DND-41 (cell line): Measurements from ENCODE around the gene DOCK3.
"Not testable (repeated sequence)": the region's sequence is repeated elsewhere in the genome, so short reads cannot be mapped to it uniquely, and the experiment has no call there.

Source experiments
- ATAC-seq: fragments of 200-7000 bp; cut with Tn5 transposase; 3 replicates; pipeline ENCODE4 v1.9.1; 2021; ENCODE audit warnings: low read depth; ENCODE audit not compliant: insufficient read depth
- DNase-seq: peaks from one replicate; pipeline ENCODE4 v3.0.0-alpha.2; 2020
- H2AFZ ChIP-seq: 2 replicates; pipeline ENCODE4 v1.6.0; 2012; ENCODE audit warnings: low read depth, low read length
- H3K27ac ChIP-seq: 2 replicates; pipeline ENCODE4 v1.5.1; 2012; ENCODE audit warnings: low read length, inconsistent platforms
- H3K27me3 ChIP-seq: fragments of 200-600 bp; sonication (generic); 2 replicates; pipeline ENCODE4 v1.6.0; 2012; ENCODE audit warnings: low read length, mild to moderate bottlenecking, inconsistent platforms; ENCODE audit not compliant: insufficient read depth, poor library complexity
- H3K36me3 ChIP-seq: 2 replicates; pipeline ENCODE4 v1.5.1; 2012; ENCODE audit warnings: low read length, inconsistent platforms; ENCODE audit not compliant: insufficient read depth
- H3K4me1 ChIP-seq: 2 replicates; pipeline ENCODE4 v1.5.1; 2012; ENCODE audit warnings: mild to moderate bottlenecking, low read length; ENCODE audit not compliant: insufficient read depth
- H3K4me2 ChIP-seq: 2 replicates; pipeline ENCODE4 v1.6.0; 2012; ENCODE audit warnings: mild to moderate bottlenecking, moderate library complexity, low read length, inconsistent platforms; ENCODE audit not compliant: insufficient read depth
- H3K4me3 ChIP-seq, 2 experiments: fragments of 200-600 bp in 1 of 2; shearing (Covaris generic) in 1 of 2; 2 replicates each; pipeline ENCODE4 v1.5.1; 2012 to 2016; ENCODE audit warnings: inconsistent platforms in 2 of 2, low read length in 2 of 2, mild to moderate bottlenecking in 2 of 2, low read depth in 1 of 2, moderate library complexity in 1 of 2
- H3K79me2 ChIP-seq: 2 replicates; pipeline ENCODE4 v1.6.0; 2012; ENCODE audit warnings: low read length, inconsistent platforms; ENCODE audit not compliant: insufficient read depth
- H3K9ac ChIP-seq: 2 replicates; pipeline ENCODE4 v1.6.0; 2012; ENCODE audit warnings: low read depth, mild to moderate bottlenecking, inconsistent platforms, low read length, moderate library complexity
- H3K9me3 ChIP-seq: 2 replicates; pipeline ENCODE4 v1.5.1; 2012; ENCODE audit warnings: low read length, moderate library complexity, mild to moderate bottlenecking, inconsistent platforms; ENCODE audit not compliant: insufficient read depth, severe bottlenecking
- H4K20me1 ChIP-seq: 2 replicates; pipeline ENCODE4 v1.6.0; 2012; ENCODE audit warnings: low read length; ENCODE audit not compliant: insufficient read depth
- CTCF ChIP-seq: IDR thresholded peaks from 2 replicates; pipeline ENCODE4 v1.5.1; 2012; ENCODE audit warnings: borderline replicate concordance, low read length, moderate library complexity, mild to moderate bottlenecking; ENCODE audit not compliant: poor library complexity, severe bottlenecking; ENCODE audit errors: extremely low read depth
- EZH2 ChIP-seq: IDR thresholded peaks from 3 replicates; pipeline ENCODE4 v1.6.1; 2012; ENCODE audit warnings: borderline replicate concordance, low read depth, mild to moderate bottlenecking, moderate library complexity, low read length, inconsistent platforms; ENCODE audit not compliant: severe bottlenecking

DOCK3 gene

GRCh38 chr3:50913260-50913659 lies 238.5 kb downstream of the DOCK3 start:
- Histone ChIP-seq H3K36me3 (no peaks in the 10 kb centered on the region), H4K20me1 (no peaks in the 10 kb centered on the region), H3K9me3 (no peaks in the 10 kb centered on the region), H3K4me3 (no peak overlapping the region), H3K4me2 (no peak overlapping the region), H3K27me3 (peaks cover 3% of the 10 kb centered on the region), H2AFZ (no peak overlapping the region), H3K9ac (no peak overlapping the region), H3K79me2 (no peaks in the 10 kb centered on the region), H3K4me1 (no peaks in the 10 kb centered on the region), H3K27ac (no peak overlapping the region)
- no peak for DNase-seq
- ATAC-seq, result no peak
- no peak for TF ChIP-seq CTCF
- TF ChIP-seq EZH2, result no peak

- not testable (repeated sequence) for H3K9ac ChIP-seq, H3K27ac ChIP-seq, H3K36me3 ChIP-seq, H3K4me2 ChIP-seq, H2AFZ ChIP-seq, H3K9me3 ChIP-seq, H3K79me2 ChIP-seq, ATAC-seq, H3K4me3 ChIP-seq, DNase-seq, H3K27me3 ChIP-seq, H4K20me1 ChIP-seq, H3K4me1 ChIP-seq
These were observed 247.3 kb downstream of the DOCK3 start for GRCh38 chr3:50922071-50922470.

DNA sequence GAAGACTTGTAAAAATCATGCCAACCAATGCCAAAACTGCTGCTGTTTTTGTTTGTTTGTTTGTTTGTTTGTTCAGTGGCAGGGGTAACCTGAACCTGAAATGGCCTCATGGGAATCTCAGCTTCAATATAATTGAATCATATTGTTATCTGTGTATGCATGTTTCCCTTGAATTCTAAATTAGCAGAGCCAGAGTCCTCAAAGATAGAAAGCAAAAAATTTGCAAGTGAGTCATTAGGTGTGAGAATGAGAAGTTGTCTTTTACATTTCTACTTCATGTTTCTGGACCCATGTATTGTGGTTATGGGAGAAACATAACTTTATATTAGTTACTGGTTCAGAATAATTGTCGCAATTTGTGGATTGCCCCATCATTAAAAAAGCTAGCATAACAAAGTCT lies 249.2 kb downstream of the DOCK3 start:
- H3K4me1 ChIP-seq, result no peaks in the 10 kb centered on the region
- TF ChIP-seq CTCF, result no peak
- TF ChIP-seq EZH2, result no peak
- H2AFZ ChIP-seq, result no peak overlapping the region
- H4K20me1 ChIP-seq, result no peaks in the 10 kb centered on the region
- no peak overlapping the region for H3K4me2 ChIP-seq
- peaks cover 16% of the 10 kb centered on the region for H3K27me3 ChIP-seq
- ATAC-seq (no peak), DNase-seq (no peak)
- no peaks in the 10 kb centered on the region for H3K36me3 ChIP-seq
- H3K27ac ChIP-seq, result no peak overlapping the region
- no peaks in the 10 kb centered on the region for H3K9me3 ChIP-seq
- H3K79me2 ChIP-seq, result no peaks in the 10 kb centered on the region
- no peak overlapping the region for H3K9ac ChIP-seq
- H3K4me3 ChIP-seq, result no peak overlapping the region

GRCh38 chr3:50924638-50925037 lies 249.9 kb downstream of the DOCK3 start:
- no peaks in the 10 kb centered on the region for H3K4me1 ChIP-seq
- no peaks in the 10 kb centered on the region for H3K9me3 ChIP-seq
- H3K36me3 ChIP-seq, result no peaks in the 10 kb centered on the region
- TF ChIP-seq CTCF (no peak), EZH2 (no peak)
- no peak overlapping the region for H3K4me2 ChIP-seq
- no peak for ATAC-seq
- no peak overlapping the region for H3K9ac ChIP-seq
- no peak for DNase-seq
- peaks cover 21% of the 10 kb centered on the region for H3K27me3 ChIP-seq
- no peak overlapping the region for H3K27ac ChIP-seq
- no peak overlapping the region for H3K4me3 ChIP-seq
- H2AFZ ChIP-seq, result no peak overlapping the region
- H3K79me2 ChIP-seq, result no peaks in the 10 kb centered on the region
- H4K20me1 ChIP-seq, result no peaks in the 10 kb centered on the region
